Measurements from ENCODE around the gene EHMT1. TPM values are rescaled to one million over a fixed set of nuclear protein-coding genes. Genes with fewer than 3 reads are reported as not detected.

EHMT1 gene
- total RNA-seq, 1 donor from 2014 or later = 40.8 TPM

GRCh38 chr9:137640862-137641261 lies 22.1 kb downstream of the EHMT1 start:
- DNase-seq (ENCODE audit: low read depth) = no peak
- no peak for TF ChIP-seq CTCF (conservative IDR thresholded peaks at IDR 0.05; ENCODE audit: low read depth, low read length)
- no peak overlapping the region for H3K4me3 ChIP-seq (ENCODE audit: low read depth, low read length)

GRCh38 chr9:137642118-137642601 lies 23.4 kb downstream of the EHMT1 start:
- no peak overlapping the region for H3K4me3 ChIP-seq (ENCODE audit: low read depth, low read length)
- no peak for TF ChIP-seq CTCF (conservative IDR thresholded peaks at IDR 0.05; ENCODE audit: low read depth, low read length)

GRCh38 chr9:137642892-137643291 lies 24.1 kb downstream of the EHMT1 start:
- no peak for TF ChIP-seq CTCF (conservative IDR thresholded peaks at IDR 0.05; ENCODE audit: low read depth, low read length)
- DNase-seq (ENCODE audit: low read depth) = no peak
- H3K4me3 ChIP-seq (ENCODE audit: low read depth, low read length) = no peak overlapping the region

More at GRCh38 chr9:137642118-137642601, 23.4 kb downstream of the EHMT1 start:
- DNase-seq (ENCODE audit: low read depth) = no peak

- no peak for TF ChIP-seq CTCF (conservative IDR thresholded peaks at IDR 0.05; ENCODE audit: low read depth, low read length)
- no peak for DNase-seq (ENCODE audit: low read depth)
- H3K4me3 ChIP-seq (ENCODE audit: low read depth, low read length) = no peak overlapping the region
Observed at GRCh38 chr9:137643921-137644320, 25.1 kb downstream of the EHMT1 start.

GRCh38 chr9:137645211-137645610 lies 26.4 kb downstream of the EHMT1 start:
- TF ChIP-seq CTCF (conservative IDR thresholded peaks at IDR 0.05; ENCODE audit: low read depth, low read length) = no peak
- no peak for DNase-seq (ENCODE audit: low read depth)

GRCh38 chr9:137646341-137646740 lies 27.5 kb downstream of the EHMT1 start:
- no peak overlapping the region for H3K4me3 ChIP-seq (ENCODE audit: low read depth, low read length)
- DNase-seq (ENCODE audit: low read depth) = no peak
- no peak for TF ChIP-seq CTCF (conservative IDR thresholded peaks at IDR 0.05; ENCODE audit: low read depth, low read length)

More at GRCh38 chr9:137645211-137645610, 26.4 kb downstream of the EHMT1 start:
- H3K4me3 ChIP-seq (ENCODE audit: low read depth, low read length) = no peak overlapping the region

- no peak for DNase-seq (ENCODE audit: low read depth)
- TF ChIP-seq CTCF (conservative IDR thresholded peaks at IDR 0.05; ENCODE audit: low read depth, low read length) = no peak
Observed at GRCh38 chr9:137647096-137647714, 28.4 kb downstream of the EHMT1 start.

More at GRCh38 chr9:137647096-137647714, 28.4 kb downstream of the EHMT1 start:
- no peak overlapping the region for H3K4me3 ChIP-seq (ENCODE audit: low read depth, low read length)

Measured in epithelial cell of proximal tubule (primary cell).